Cerebellar nuclear complex (tissue), 1 donor: ENCODE data around the gene MAEA.
"Not testable (repeated sequence)": the region's sequence is repeated elsewhere in the genome, so short reads cannot be mapped to it uniquely, and the experiment has no call there.

ENCODE experiments used
- DNase-seq, 2 experiments: peaks; one replicate each; lab custom pipeline; 2025; lab: John Stamatoyannopoulos, UW

Gene MAEA

DNA sequence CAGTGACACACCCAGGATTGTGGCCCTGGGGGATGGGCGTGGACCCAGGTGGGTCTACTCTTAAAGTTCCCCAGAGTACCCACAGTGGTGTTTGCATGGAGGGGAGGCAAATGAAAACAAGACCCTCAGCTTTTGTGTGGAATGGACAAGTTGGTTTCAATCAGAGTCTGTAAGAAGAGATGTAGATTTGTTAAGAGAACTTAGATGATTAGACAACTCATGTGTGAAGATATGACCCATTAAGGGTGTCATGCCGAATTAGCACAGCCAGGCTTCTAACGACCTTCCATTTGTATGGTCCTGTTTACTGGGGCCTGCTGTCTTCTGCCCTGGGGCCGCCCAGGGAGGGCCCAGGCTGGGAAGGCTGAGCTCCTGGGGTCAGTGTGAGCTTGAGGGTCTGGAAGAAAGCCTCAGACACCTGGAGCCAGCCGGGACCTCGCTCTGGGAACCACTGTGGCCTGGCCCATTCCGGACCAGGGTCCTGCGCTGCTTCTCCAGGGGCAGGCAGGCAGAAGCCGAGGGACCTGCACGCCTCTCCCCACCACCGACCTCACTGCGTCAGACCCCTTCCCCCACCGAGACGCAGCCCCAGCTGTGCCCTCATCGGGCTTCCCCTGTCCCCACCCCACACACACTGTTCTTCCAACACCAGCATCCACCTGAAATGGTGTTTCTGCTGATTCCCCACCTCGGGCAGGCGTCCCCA is 77.7 kb downstream of the MAEA start:
- no peak for DNase-seq

DNA sequence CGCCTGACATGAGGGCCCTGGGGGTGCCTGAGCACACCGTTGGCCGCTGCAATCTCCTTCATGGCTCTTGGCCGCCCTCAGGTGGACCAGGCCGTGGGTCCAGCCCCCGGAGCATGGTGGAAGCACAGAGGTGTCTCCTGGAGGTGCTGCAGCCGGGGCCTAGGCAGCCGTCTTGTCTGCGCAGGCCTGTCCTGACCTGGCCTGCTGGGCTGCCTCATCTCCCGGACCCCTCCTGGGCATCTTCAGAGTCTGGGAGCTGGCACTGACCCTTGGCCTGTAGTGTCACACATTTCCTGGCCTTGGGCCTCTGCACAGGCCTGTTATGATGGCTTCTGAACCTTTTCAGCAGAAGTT is 78.2 kb downstream of the MAEA start:
- DNase-seq, result no peak

GRCh38 chr4:1368421-1369090 is 78.9 kb downstream of the MAEA start:
- DNase-seq, result no peak

- no peak for DNase-seq
Observed at GRCh38 chr4:1369091-1369450, 79.4 kb downstream of the MAEA start.

DNA sequence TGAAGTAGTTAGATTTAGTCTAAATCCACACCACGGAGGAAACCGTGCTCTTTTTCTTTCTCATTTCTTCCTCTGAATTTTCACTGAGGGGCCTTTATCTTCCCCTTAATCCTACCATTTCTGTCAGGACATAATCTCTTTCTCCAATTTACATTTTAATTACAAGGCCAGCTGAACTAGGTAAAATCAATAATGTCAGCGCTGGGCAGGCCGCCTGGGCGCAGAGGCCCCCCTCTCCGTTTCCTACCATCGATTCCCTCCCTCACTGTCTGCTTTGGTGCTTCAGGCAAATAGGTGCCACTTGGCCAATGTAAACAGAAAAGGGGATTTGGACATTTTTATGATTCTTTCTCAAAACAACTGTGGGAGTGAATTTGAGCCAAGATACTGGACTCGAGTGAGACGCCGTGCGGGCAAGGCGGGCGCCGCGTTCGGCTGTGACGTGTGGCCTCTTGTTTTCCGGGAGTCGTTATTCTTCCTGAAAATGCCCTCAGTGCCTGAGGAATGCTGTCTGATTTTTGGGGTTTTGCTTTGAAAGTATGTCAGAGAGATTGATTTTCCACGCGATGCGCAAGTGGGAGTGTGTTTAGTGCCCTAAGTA is 79.9 kb downstream of the MAEA start:
- DNase-seq, result no peak

- no peak for DNase-seq
Observed at GRCh38 chr4:1370321-1371124, 80.8 kb downstream of the MAEA start.

DNA sequence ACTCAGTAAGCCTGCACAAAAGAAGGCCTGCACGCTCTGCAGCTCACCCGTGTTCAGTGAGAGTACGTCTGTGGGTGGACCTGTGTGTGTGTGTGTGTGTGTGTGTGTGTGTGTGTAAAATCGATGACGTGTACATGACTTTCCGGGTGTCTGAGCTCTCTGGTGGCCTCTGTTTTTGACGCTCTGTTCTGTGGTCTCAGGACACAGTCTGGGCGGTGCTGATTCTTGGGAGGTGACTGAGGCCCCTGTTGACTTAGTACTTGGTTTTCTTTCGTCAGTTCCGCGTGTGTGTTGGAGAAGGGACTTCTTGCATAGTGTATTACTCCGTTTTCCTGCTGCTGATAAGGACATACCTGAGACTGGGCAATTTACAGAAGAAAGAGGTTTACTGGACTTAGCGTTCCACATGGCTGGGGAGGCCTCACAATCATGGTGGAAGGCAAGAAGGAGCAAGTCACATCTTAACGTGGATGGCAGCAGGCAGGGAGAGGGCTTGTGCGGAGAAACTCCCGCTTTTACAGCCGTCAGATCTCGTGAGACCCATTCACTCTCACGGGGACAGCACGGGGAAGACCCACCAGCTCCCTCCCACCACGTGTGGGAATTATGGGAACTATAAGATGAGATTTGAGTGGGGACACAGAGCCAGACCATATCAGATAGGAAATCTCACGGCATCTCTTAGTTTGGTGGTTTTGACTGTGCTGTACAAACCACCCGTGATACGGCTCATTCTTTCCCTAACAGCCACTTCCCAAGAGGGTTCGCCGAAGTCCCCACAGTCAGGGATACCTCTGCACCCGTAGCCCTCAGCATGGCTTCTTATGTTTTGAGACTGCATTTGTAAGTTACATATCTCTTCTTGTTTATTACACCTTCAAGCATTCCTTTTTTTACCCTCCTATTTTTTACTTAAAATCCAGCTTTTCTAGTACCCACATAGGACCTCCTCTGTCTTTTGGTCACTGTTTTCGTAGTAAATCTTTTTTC is 81.8 kb downstream of the MAEA start:
- no peak for DNase-seq

GRCh38 chr4:1372576-1372975 is 82.9 kb downstream of the MAEA start:
- not testable (repeated sequence) for DNase-seq

- DNase-seq, result no peak
Observed at GRCh38 chr4:1373892-1374705, 84.4 kb downstream of the MAEA start.

DNA sequence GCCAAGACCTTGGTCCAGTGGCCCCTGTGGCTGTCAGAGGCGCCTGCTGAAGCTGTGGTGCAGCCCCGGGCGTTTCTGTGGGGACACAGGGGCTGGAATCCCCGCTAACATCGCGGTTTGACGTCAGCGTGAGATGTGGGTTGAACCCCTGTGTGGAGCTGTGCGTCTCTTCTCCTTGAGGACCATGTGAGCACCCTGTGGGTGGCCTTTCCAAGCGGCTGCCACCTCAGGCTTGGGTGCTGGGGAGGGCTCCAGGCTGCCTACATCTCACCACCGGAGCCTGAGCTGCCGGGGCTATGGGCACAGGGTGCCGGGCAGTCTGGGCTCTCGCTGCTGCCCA is 85.0 kb downstream of the MAEA start:
- no peak for DNase-seq

DNA sequence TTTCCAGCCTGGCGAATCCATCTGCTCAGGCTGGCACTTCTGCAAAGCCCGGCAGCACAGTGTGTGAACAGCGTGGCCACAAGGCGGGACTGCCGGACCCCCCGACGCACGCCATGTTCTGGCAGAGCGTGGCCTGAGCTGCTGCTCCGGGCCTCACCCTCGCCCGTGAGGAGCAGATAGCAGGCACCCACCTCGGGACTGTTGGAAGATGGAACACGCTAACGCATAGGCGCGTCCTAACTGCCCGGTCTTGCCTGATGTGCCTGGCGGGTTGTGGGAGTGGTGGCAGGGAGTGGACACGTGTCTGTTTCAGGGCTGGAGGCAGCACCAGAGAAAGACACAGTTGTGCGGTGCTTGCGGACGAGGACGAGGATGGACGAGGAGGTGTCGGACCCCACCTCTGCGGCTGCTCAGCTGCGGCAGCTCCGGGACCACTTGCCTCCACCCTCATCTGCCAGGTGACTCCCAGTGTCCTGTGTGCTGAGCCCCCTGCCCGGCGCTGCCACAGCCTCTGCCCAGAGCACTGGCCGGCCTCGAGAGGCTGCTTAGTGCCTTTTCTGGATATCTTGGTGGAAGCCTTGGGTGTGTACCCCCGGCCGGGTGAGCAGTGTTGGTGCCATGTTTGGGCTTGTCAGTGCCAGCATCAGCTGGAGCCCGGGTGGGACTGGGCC is 85.5 kb downstream of the MAEA start:
- no peak for DNase-seq

GRCh38 chr4:1375761-1376322 is 86.2 kb downstream of the MAEA start:
- DNase-seq, result no peak

DNA sequence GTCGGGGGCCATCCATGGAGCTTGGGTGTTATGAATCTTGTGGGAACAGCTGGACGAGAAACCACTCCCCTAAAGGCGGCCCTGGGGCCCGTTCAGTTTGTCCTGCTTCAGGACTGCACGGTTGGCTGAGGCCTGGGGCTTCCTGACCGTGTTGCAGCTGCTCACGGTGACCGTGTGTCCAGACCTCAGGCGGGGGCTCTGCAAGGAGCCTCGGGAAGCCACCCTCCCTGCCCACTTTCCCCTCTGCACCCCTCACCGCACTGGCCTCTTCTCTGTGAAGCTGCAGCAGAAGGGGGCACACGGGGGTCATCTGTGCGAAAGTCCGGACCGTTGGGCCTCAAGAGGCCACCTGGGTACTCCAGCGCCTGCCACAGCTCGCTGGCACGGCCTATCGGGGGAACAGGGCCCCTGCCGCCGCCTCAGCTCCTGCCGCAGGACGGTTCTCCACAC is 86.7 kb downstream of the MAEA start:
- no peak for DNase-seq

DNA sequence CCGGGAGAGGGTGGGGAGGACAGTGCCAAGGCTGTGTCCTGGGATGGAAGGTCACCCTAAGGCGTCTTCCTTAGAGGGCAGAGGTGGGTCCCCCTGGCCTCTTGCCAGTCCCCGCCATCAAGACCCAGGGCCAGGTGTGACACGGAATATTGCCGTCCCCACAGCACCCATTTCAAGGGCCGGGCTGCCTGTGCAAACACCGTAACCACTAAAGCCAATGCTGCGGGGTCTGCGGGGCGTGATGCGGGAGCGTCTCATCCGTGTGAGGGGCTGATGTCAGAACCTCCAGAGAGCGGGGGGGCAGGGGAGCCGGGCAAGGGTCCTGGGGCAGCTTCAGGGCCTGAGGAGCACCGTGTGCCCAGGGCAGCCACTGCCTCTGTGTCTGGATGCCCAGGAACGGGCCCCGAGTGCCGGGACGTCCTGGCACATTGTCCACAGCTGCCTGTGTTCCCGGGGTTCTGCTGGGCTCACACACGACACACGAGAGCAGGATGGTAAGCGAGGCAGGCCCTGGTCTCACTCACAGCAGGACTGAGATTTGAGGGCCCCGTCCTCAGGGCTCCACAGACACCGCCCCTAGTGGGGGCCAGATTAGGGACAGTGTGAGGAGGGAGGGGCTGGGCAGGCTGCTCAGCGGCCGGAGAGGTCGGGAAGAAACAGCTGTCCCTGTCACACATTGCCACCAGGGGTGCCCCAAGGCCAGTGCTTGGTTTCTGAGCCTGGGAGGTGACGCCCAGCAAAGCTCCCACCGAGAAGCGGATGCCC is 87.3 kb downstream of the MAEA start:
- DNase-seq, result no peak

GRCh38 chr4:1377606-1378261 is 88.0 kb downstream of the MAEA start:
- DNase-seq, result no peak

- no peak for DNase-seq
Observed at GRCh38 chr4:1378559-1379231, 89.0 kb downstream of the MAEA start.

GRCh38 chr4:1379351-1379781 is 89.7 kb downstream of the MAEA start:
- DNase-seq, result no peak

GRCh38 chr4:1379801-1380331 is 90.2 kb downstream of the MAEA start:
- no peak for DNase-seq
